Fibroblast of the conjunctiva (primary cell): ENCODE measurements around the gene CTNNA2.

Experiments used
- DNase-seq: peaks from one replicate; pipeline ENCODE4 v3.0.0-alpha.2; 2010; ENCODE audit warnings: low read depth

Gene CTNNA2

GRCh38 chr2:80205498-80205897, 692.6 kb downstream of the CTNNA2 start:
- DNase-seq, result no peak

- DNase-seq, result no peak
Measured at GRCh38 chr2:80209458-80209857, 696.6 kb downstream of the CTNNA2 start.

- no peak for DNase-seq
Measured at GRCh38 chr2:80217446-80217845, 704.6 kb downstream of the CTNNA2 start.

- no peak for DNase-seq
Measured at GRCh38 chr2:80222644-80223043, 709.8 kb downstream of the CTNNA2 start.

GRCh38 chr2:80231421-80231820, 718.6 kb downstream of the CTNNA2 start:
- no peak for DNase-seq

- DNase-seq, result no peak
Measured at GRCh38 chr2:80233333-80233732, 720.5 kb downstream of the CTNNA2 start.

GRCh38 chr2:80238692-80239469, 726.0 kb downstream of the CTNNA2 start:
- DNase-seq, result no peak

- DNase-seq, result no peak
Measured at GRCh38 chr2:80242355-80242910, 729.6 kb downstream of the CTNNA2 start.

- no peak for DNase-seq
Measured at GRCh38 chr2:80244905-80245584, 732.2 kb downstream of the CTNNA2 start.

- no peak for DNase-seq
Measured at GRCh38 chr2:80246534-80246933, 733.7 kb downstream of the CTNNA2 start.

- no peak for DNase-seq
Measured at GRCh38 chr2:80247339-80247738, 734.5 kb downstream of the CTNNA2 start.

GRCh38 chr2:80248146-80248545, 735.3 kb downstream of the CTNNA2 start:
- no peak for DNase-seq

GRCh38 chr2:80252294-80252986, 739.6 kb downstream of the CTNNA2 start:
- DNase-seq, result no peak

GRCh38 chr2:80255918-80256781, 743.3 kb downstream of the CTNNA2 start:
- no peak for DNase-seq

- DNase-seq, result no peak
Measured at GRCh38 chr2:80256782-80257167, 743.9 kb downstream of the CTNNA2 start.

- no peak for DNase-seq
Measured at GRCh38 chr2:80257450-80257849, 744.6 kb downstream of the CTNNA2 start.

- DNase-seq, result no peak
Measured at GRCh38 chr2:80258341-80258740, 745.5 kb downstream of the CTNNA2 start.

GRCh38 chr2:80258793-80259192, 745.9 kb downstream of the CTNNA2 start:
- DNase-seq, result no peak

- DNase-seq, result no peak
Measured at GRCh38 chr2:80259292-80259691, 746.4 kb downstream of the CTNNA2 start.

GRCh38 chr2:80266231-80266630, 753.4 kb downstream of the CTNNA2 start:
- DNase-seq, result no peak

GRCh38 chr2:80269806-80270205, 757.0 kb downstream of the CTNNA2 start:
- DNase-seq, result no peak

GRCh38 chr2:80280598-80280997, 767.7 kb downstream of the CTNNA2 start:
- DNase-seq, result no peak
